Testis (tissue), 3 donors: ENCODE results near the gene RASGRP3. TPM values are rescaled to one million over a fixed set of nuclear protein-coding genes. Genes with fewer than 3 reads are reported as not detected.

Experiments used
- DNase-seq: peaks from one replicate; pipeline ENCODE4 v3.0.0-alpha.2; 2019
- H3K27ac ChIP-seq, 2 donors: fragments of 200-600 bp; sonication (generic); one replicate each; pipeline ENCODE4 v1.5.1; 2019
- H3K27me3 ChIP-seq: fragments of 200-600 bp; sonication (generic); one replicate; pipeline ENCODE4 v1.5.1; 2019
- H3K36me3 ChIP-seq: fragments of 200-600 bp; sonication (generic); one replicate; pipeline ENCODE4 v1.5.1; 2017; ENCODE audit warnings: low read depth; ENCODE audit errors: missing control alignments
- H3K4me1 ChIP-seq: fragments of 200-600 bp; sonication (generic); one replicate; pipeline ENCODE4 v1.5.1; 2019
- H3K4me3 ChIP-seq, 2 donors: fragments of 200-600 bp; sonication (generic); one replicate each; pipeline ENCODE4 v1.5.1; 2017 to 2019
- H3K9me3 ChIP-seq: fragments of 200-600 bp; sonication (generic); one replicate; pipeline ENCODE4 v1.5.1; 2017
- CTCF ChIP-seq, 3 experiments: fragments of 450-650 bp in 2 of 3; fragments of 200-600 bp in 1 of 3; sonication (generic) in 1 of 3; IDR thresholded peaks; one replicate each; pipeline ENCODE4 v1.5.1; 2016 to 2019; ENCODE audit warnings: antibody characterized with exemption in 3 of 3, mild to moderate bottlenecking in 2 of 3, moderate library complexity in 1 of 3
- POLR2A ChIP-seq: fragments of 450-650 bp; IDR thresholded peaks from one replicate; pipeline ENCODE4 v1.6.1; 2017; ENCODE audit warnings: antibody characterized with exemption, mild to moderate bottlenecking, moderate library complexity
- intact Hi-C: fragments of 100-400 bp; cut with DNase I; formaldehyde crosslinking; loops from one replicate; pipeline ENCODE4 v1.15.1; 2023; ENCODE audit warnings: low total_unique reads
- polyA plus RNA-seq: library from polyadenylated mRNA; stranded (reverse); fragments of 350-450 nt; fragmentation: Illumina TruSeq; extraction: RNeasy Lipid Tissue Mini Kit (QIAGEN cat#74804); gene quantifications from one replicate; pipeline ENCODE4 v1.2.3, GENCODE V29; 2014; ENCODE audit warnings: low read depth, low replicate concordance; ENCODE audit not compliant: insufficient read depth
- small RNA-seq, 2 donors: library from RNA; depleted of rRNA; stranded (forward); fragments of <200 nt; gene quantifications; one replicate each; pipeline ENCODE3, GENCODE V24; 2016
- total RNA-seq, 2 donors: library from RNA; depleted of rRNA; stranded (reverse); fragments of >200 nt; gene quantifications; one replicate each; pipeline ENCODE4 v1.2.3, GENCODE V29; 2016

Gene RASGRP3
- total and polyA plus RNA-seq, 3 donors from 2014 or later = 2.8 to 26.3 (median 8.2) TPM

DNA sequence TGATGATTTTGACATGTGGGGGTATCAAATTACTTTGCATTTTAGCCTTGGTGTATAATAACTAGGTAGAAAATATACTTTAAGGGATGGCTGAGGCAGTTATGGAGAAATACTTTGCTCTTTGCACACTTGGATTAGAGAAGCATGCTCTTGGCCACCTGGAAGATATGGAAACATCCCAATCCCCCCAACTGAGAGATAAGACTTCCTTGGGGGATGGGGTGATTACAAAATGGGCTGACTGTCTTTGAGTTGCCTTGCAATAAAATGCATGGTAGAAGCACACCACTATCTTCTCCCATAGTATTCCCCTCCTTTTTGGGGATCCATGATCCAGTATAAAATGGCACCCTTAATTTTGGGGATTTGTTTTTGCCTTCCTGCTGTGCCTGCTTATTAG is 137.7 kb downstream of the RASGRP3 start:
- intact Hi-C loops = no loop called here
- no peak for DNase-seq
- H3K4me3 ChIP-seq = no peak overlapping the region
- no peaks in the 10 kb centered on the region for H3K36me3 ChIP-seq
- H3K9me3 ChIP-seq = no peaks in the 10 kb centered on the region
- TF ChIP-seq POLR2A (no peak), CTCF (IDR thresholded peaks at IDR 0.05) (no peak)
- no peaks in the 10 kb centered on the region for H3K27me3 ChIP-seq
- peaks cover 7% of the 10 kb centered on the region for H3K4me1 ChIP-seq
- peak overlapping the region; percentile 20 to 62 for H3K27ac ChIP-seq

Small RNA genes lying within 50 kb of the gene (small RNA-seq; reads per million reads assigned to genes)
- 0 reads per million in 2 donors for gene ATP6V0E1P3

Other genes with a start within 250 kb of the RASGRP3 start
- gene FAM98A, start 122.7 kb downstream of the RASGRP3 start, total RNA-seq = 100 to 1,000 TPM; 133 to 231 TPM
- gene FAM98A, start 122.7 kb downstream of the RASGRP3 start, polyA plus RNA-seq = 134 TPM